Fibroblast of lung (primary cell): ENCODE results near the gene TMEM106C. TPM values are rescaled to one million over a fixed set of nuclear protein-coding genes. Genes with fewer than 3 reads are reported as not detected.

Source experiments
- DNase-seq, 2 donors: peaks; one replicate each; pipeline versions ENCODE4 v3.0.0 to v3.0.0-alpha.2; 2010; ENCODE audit warnings: low read depth in 2 of 2
- H2AFZ ChIP-seq: 2 replicates; pipeline ENCODE4 v1.5.1; 2012; ENCODE audit warnings: low read length, control low read depth, inconsistent platforms
- H3K27ac ChIP-seq: 2 replicates; pipeline ENCODE4 v1.5.1; 2011; ENCODE audit warnings: low read length, control low read depth; ENCODE audit not compliant: insufficient read depth
- H3K27me3 ChIP-seq: 2 replicates; pipeline ENCODE4 v1.5.1; 2011; ENCODE audit warnings: mild to moderate bottlenecking, low read length; ENCODE audit not compliant: control insufficient read depth, insufficient read depth
- H3K36me3 ChIP-seq: 2 replicates; pipeline ENCODE4 v1.5.1; 2011; ENCODE audit warnings: low read length; ENCODE audit not compliant: control insufficient read depth, insufficient read depth
- H3K4me1 ChIP-seq: 2 replicates; pipeline ENCODE4 v1.5.1; 2011; ENCODE audit warnings: low read length; ENCODE audit not compliant: control insufficient read depth, insufficient read depth; ENCODE audit errors: extremely low read depth
- H3K4me2 ChIP-seq: 2 replicates; pipeline ENCODE4 v1.5.1; 2011; ENCODE audit warnings: low read length, control low read depth; ENCODE audit not compliant: insufficient read depth; ENCODE audit errors: extremely low read depth
- H3K4me3 ChIP-seq, 4 experiments: fragments of 200-600 bp in 1 of 4; sonication (generic) in 1 of 4; replicated peaks in 1 of 4; 2 replicates each; pipeline ENCODE4 v1.5.1; 2011 to 2016; ENCODE audit warnings: low read length in 4 of 4, low read depth in 3 of 4, mild to moderate bottlenecking in 3 of 4, control low read depth in 2 of 4, inconsistent platforms in 1 of 4, mixed read lengths in 1 of 4; ENCODE audit not compliant: insufficient read depth in 1 of 4; ENCODE audit errors: control extremely low read depth in 1 of 4
- H3K79me2 ChIP-seq: 2 replicates; pipeline ENCODE4 v1.5.1; 2012; ENCODE audit warnings: mild to moderate bottlenecking, low read length, inconsistent platforms; ENCODE audit not compliant: control insufficient read depth, insufficient read depth
- H3K9ac ChIP-seq: 2 replicates; pipeline ENCODE4 v1.5.1; 2011; ENCODE audit warnings: mild to moderate bottlenecking, low read length, control low read depth; ENCODE audit not compliant: insufficient read depth
- H3K9me3 ChIP-seq: 2 replicates; pipeline ENCODE4 v1.5.1; 2012; ENCODE audit warnings: low read depth, low read length; ENCODE audit not compliant: control insufficient read depth, insufficient read depth
- H4K20me1 ChIP-seq: 2 replicates; pipeline ENCODE4 v1.5.1; 2011; ENCODE audit warnings: low read length; ENCODE audit not compliant: control insufficient read depth, insufficient read depth; ENCODE audit errors: extremely low read depth
- CTCF ChIP-seq, 2 donors: IDR thresholded peaks in 1 of 2; conservative IDR thresholded peaks in 1 of 2; 1 replicate in 1 of 2; 2 replicates in 1 of 2; pipeline ENCODE4 v1.5.1; 2011 to 2012; ENCODE audit warnings: low read length in 2 of 2, control low read depth in 1 of 2, inconsistent platforms in 1 of 2, low read depth in 1 of 2, mild to moderate bottlenecking in 1 of 2
- EZH2 ChIP-seq: IDR thresholded peaks from 2 replicates; pipeline ENCODE4 v1.5.1; 2012; ENCODE audit warnings: low read length, control low read depth, mild to moderate bottlenecking; ENCODE audit errors: missing control alignments
- polyA plus RNA-seq, 2 donors: library from polyadenylated mRNA; depleted of rRNA in 1 of 2; stranded (reverse) in 1 of 2; unstranded in 1 of 2; fragments of >200 nt; gene quantifications; 2 replicates each; pipeline ENCODE4 v1.2.1, GENCODE V29; 2011 to 2012; ENCODE audit warnings: missing spikeins in 1 of 2
- total RNA-seq: library from RNA; depleted of rRNA; stranded (reverse); fragments of >200 nt; gene quantifications from 2 replicates; pipeline ENCODE4 v1.2.1, GENCODE V29; 2014

TMEM106C gene
- total and polyA plus RNA-seq, 2 donors (not counting 1 experiment from before 2014, with no cell fraction given), result 85.0 to 91.7 TPM

DNA sequence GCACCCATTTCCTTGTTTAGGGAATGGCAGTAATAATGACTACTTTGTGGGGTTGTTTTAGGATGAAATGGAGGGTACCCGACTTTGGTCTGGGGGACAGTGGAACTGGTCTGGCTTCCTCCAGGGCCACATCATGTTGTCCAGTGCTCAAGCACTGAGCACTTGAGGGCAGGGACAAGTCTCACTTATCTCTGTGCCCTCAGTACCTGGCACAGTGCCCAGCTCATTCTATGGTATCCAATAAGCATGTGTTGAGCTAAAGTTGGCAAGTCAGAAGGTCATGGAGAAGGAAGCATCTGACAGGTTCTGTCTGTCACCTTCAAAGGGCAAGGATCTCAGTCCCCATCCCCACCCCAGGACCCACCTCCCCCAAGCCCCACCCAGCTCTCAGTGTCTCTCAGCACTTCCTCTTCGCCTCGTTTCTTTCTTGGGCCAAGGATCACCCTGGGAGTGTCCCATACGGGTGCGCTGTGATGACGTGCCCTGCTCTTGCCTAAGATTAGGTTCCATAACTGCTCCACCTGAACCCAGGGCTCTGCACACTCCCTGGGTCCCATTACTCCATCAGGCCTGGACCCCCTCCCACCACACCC, 24.3 kb upstream of the TMEM106C start:
- Histone ChIP-seq H3K9me3 (no peaks in the 10 kb centered on the region), H2AFZ (no peak overlapping the region), H3K9ac (no peak overlapping the region), H3K27me3 (no peaks in the 10 kb centered on the region), H3K27ac (no peak overlapping the region), H4K20me1 (no peaks in the 10 kb centered on the region), H3K4me3 (no peak overlapping the region), H3K79me2 (no peaks in the 10 kb centered on the region), H3K4me1 (peaks cover 9% of the 10 kb centered on the region), H3K4me2 (no peak overlapping the region), H3K36me3 (no peaks in the 10 kb centered on the region)
- no peak for DNase-seq
- TF ChIP-seq EZH2, result no peak
- no peak for TF ChIP-seq CTCF (conservative IDR thresholded peaks at IDR 0.05 in 1 of 2, IDR thresholded peaks at IDR 0.05 in 1 of 2; ENCODE audit: low read depth in 1 of 2, low read length in 2 of 2)

GRCh38 chr12:47940773-47941474, 22.5 kb upstream of the TMEM106C start:
- no peaks in the 10 kb centered on the region for H3K36me3 ChIP-seq
- H3K4me1 ChIP-seq, result no peaks in the 10 kb centered on the region
- no peaks in the 10 kb centered on the region for H3K9me3 ChIP-seq
- no peaks in the 10 kb centered on the region for H3K27me3 ChIP-seq
- no peak overlapping the region for H3K27ac ChIP-seq
- H3K9ac ChIP-seq, result no peak overlapping the region
- H3K79me2 ChIP-seq, result no peaks in the 10 kb centered on the region
- DNase-seq, result no peak
- H3K4me2 ChIP-seq, result no peak overlapping the region
- no peak overlapping the region for H2AFZ ChIP-seq
- H4K20me1 ChIP-seq, result no peaks in the 10 kb centered on the region
- no peak for TF ChIP-seq EZH2
- no peak for TF ChIP-seq CTCF (conservative IDR thresholded peaks at IDR 0.05 in 1 of 2, IDR thresholded peaks at IDR 0.05 in 1 of 2; ENCODE audit: low read depth in 1 of 2, low read length in 2 of 2)
- no peak overlapping the region for H3K4me3 ChIP-seq

DNA sequence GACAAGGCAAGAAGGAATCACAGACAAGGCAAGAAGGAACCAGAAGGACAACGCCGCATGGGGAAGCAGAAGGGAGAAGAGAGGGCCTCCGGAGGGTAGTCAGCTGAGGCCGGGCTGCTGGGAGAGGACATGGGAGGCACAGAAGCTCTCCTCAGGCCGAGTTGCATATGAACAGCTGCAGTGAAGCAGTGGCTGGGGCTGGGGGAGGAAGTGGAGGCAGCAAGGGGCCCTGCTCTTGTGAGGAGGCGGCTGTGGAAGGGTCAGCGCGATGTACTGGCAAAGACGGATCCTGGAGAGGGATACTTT, 22.0 kb upstream of the TMEM106C start:
- Histone ChIP-seq H3K27me3 (no peaks in the 10 kb centered on the region), H3K9me3 (no peaks in the 10 kb centered on the region), H2AFZ (no peak overlapping the region), H3K4me3 (no peak overlapping the region), H3K4me2 (no peak overlapping the region), H3K79me2 (no peaks in the 10 kb centered on the region), H3K4me1 (peaks cover 2% of the 10 kb centered on the region), H3K27ac (no peak overlapping the region), H3K9ac (no peak overlapping the region), H3K36me3 (no peaks in the 10 kb centered on the region), H4K20me1 (no peaks in the 10 kb centered on the region)
- no peak for DNase-seq
- no peak for TF ChIP-seq EZH2
- TF ChIP-seq CTCF (conservative IDR thresholded peaks at IDR 0.05 in 1 of 2, IDR thresholded peaks at IDR 0.05 in 1 of 2; ENCODE audit: low read depth in 1 of 2, low read length in 2 of 2), result no peak
